ENCODE data around the gene CHRNA7.

Gene CHRNA7

DNA sequence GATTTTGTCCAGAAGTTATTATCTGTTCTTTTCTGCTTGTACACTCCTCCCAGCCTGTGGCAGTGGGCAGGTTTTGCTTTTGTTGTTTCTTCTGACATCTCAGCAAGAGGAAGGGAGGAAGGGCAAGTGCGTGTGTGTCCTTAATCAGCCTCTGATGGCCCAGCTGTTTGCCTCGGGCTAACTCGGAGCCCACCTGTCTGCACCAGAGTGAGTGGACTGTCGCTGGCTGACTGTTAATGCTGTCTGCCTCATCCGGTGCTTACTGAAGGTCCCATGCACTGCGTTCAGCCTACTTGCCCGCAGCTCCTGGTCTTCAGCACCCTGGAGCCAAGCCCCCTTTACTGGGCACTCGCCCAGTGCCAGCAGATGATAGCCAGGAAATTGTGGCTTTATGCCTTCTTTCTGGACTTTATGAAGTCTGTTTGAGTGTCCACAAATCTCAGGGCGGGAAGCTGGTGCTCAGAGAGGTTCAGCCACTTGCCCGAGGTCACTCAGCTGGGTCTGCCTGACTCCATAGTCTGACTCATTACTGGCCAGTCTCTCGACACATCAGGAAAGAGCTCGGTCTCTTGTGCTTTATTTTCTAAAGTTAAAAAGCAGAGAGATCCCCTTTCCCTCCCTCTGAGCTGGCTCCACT is 89.5 kb downstream of the CHRNA7 start:
- no peak for TF ChIP-seq GATA2 (IDR thresholded peaks at IDR 0.05; ENCODE audit: low read depth, low read length)
- no peak for TF ChIP-seq GATA3 (IDR thresholded peaks at IDR 0.05; ENCODE audit: low read depth, low read length)

DNA sequence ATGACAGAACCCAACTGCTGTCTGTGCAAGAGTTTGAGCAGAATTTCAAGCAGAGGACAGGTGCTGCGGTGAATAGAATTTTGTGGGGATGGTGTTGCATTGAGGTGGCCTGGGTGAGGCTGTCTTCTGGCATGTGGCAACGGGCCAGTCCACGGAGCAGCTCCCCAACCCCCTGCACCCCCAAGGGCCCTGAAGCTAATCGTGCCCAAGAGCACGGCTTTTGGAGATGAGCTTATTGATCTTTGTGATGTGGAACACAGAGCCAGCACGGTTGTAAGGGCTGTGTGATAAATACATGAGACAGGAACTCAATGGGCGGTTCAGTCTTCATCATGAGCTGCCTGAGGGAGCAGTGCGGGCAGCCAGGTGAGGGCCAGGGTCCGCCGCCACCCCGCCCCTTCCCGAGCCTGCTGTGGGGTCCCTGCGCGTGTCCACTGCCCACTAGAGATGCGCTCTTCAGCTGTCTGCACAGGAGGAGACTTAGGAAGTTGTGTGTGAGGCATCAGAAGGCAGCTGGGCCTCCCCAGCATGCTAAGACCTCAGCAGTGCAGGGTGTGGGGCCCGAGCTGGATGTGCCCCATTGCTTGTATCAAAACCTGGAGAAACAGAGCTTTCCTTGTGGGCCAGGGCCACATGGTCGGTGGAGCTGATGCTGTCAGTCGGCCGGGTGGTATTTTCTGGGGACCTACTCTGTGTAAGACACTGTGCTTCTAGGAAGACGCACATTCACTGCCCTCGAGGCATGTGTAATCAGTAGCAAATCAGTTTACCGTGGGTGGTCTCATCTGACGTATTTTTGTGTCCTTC is 90.5 kb downstream of the CHRNA7 start:
- TF ChIP-seq GATA3 (IDR thresholded peaks at IDR 0.05; ENCODE audit: low read depth, low read length) (no peak), GATA2 (IDR thresholded peaks at IDR 0.05; ENCODE audit: low read depth, low read length) (no peak)

DNA sequence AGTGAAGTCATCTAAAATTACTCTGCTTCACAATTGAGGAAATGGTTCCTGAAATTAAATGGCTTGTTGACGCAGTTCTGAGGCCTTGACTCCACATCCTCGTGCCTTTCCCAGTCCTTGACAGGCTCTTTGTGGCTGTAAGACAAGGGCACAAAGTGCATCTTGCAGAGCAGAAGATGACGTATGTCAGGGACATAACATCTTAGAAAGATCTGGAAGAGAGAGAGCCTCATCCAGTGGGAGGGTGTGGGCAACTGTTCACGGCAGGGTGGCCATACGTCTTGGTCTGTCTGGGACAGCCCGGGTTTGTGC is 91.0 kb downstream of the CHRNA7 start:
- TF ChIP-seq GATA2 (IDR thresholded peaks at IDR 0.05; ENCODE audit: low read depth, low read length) (no peak), GATA3 (IDR thresholded peaks at IDR 0.05; ENCODE audit: low read depth, low read length) (no peak)

DNA sequence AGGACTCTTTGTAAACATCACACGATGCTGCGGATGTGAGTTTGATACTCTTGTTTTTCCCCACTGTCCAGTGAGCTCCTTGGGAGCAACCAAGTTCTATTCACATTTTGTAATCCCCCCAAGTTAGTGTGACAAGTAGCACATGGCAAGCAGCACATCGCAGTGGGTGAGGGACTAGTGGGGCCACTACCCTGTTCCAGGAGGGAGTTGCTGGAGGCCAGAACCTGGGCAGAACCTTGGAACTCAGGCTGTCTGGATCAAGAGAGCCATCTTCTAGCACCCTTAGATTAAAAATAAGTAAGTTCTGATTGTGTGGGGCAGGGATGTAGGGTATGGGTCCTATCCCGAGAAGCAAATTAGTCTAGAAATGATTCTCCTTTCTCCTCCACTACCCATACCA is 91.7 kb downstream of the CHRNA7 start:
- TF ChIP-seq GATA3 (IDR thresholded peaks at IDR 0.05; ENCODE audit: low read depth, low read length), result no peak
- TF ChIP-seq GATA2 (IDR thresholded peaks at IDR 0.05; ENCODE audit: low read depth, low read length), result no peak

DNA sequence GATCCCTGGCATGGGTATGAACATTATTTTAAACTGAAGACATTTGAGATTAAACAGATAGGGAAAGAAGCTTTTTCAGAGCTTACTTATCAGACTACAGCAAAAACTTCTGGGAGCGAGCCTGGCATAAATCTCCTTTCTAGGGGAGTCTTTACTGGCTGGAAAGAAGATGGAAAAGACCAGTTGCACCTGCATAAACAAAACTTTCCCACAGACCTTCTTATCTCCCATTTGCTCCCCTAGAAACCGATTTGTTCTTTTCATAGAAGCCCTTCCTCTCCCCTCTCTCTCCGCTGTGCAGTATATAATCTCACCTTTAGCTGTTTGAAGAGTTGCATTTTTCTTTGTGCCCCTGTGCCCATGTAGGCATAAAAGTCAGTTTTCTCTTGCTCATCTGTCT is 93.2 kb downstream of the CHRNA7 start:
- no peak for TF ChIP-seq GATA3 (IDR thresholded peaks at IDR 0.05; ENCODE audit: low read depth, low read length)
- TF ChIP-seq GATA2 (IDR thresholded peaks at IDR 0.05; ENCODE audit: low read depth, low read length), result no peak

DNA sequence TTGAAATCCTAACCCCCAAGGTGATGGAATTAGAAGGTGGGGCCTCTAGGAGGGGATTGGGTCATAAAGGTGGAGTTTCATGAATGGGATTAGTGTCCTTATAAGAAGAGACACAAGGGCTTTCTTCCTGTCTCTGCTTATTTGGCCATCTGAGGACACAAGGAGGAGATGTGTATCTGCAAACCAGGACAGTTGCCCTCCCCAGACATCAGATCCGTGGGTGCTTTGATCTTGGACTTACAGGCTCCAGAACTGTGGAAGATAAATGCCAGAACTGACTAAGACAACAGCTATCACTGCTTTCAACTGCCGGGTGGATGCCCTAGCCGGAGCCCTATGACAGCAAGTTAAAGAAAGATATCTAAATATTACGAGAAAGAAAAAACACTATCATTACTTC is 94.4 kb downstream of the CHRNA7 start:
- no peak for TF ChIP-seq GATA2 (IDR thresholded peaks at IDR 0.05; ENCODE audit: low read depth, low read length)
- TF ChIP-seq GATA3 (IDR thresholded peaks at IDR 0.05; ENCODE audit: low read depth, low read length), result no peak

DNA sequence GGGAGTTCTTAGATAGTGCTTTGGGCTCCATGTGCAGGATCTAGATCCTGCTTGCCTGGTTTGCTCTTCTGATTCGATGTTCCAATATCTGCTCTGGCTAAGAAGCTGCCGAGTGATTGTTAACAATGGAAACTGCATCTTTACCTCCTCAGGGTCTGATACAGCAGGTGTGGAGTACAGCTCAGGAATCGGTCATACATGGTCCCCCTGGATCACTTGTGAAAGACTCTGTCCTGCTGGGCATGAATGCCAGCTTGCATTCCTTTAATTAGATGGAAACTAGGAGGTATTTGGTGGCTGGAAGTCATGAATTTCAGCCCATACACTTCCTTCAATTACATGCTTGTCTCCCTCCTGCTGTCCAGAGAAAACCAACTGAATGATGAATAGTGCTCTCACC is 95.3 kb downstream of the CHRNA7 start:
- TF ChIP-seq GATA3 (IDR thresholded peaks at IDR 0.05; ENCODE audit: low read depth, low read length), result no peak
- no peak for TF ChIP-seq GATA2 (IDR thresholded peaks at IDR 0.05; ENCODE audit: low read depth, low read length)

DNA sequence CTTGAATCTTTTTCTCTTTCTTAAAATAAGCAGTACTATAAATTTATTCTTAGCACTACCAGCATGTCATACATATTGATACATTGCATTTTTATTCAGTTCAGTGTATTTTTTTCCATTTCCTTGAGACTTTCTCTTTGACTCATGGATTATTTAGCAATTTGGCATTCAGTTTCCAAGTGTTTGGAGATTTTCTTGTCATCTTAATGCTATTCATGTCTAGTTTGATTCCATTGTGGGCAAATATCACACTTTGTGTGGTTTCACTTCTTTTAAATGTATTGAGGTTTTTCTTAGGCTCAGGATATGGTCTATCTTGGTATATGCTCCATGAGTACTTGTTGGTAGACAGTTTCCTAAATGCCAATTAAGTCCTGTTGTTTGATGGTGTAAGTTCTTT is 99.5 kb downstream of the CHRNA7 start:
- TF ChIP-seq GATA2 (IDR thresholded peaks at IDR 0.05; ENCODE audit: low read depth, low read length) (no peak), GATA3 (IDR thresholded peaks at IDR 0.05; ENCODE audit: low read depth, low read length) (no peak)

DNA sequence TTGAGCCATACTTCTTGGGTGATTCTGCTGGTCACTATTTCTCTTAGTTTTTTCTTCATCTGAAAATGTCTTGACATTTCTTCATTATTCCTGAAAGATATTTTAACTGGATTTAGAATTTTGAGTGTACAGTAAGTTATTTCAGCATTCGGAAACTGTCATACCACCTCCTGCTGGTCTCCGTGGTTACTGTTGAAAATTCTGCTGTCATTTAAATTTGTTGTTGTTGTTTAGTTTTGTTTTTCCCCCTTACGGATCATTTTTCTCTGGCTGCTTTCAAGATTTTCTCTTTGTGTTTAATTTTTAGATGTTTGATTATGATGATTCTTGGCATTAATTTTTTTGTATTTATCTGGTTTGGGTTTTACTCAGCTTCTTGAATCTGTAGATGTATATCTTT is 100.5 kb downstream of the CHRNA7 start:
- TF ChIP-seq GATA3 (IDR thresholded peaks at IDR 0.05; ENCODE audit: low read depth, low read length), result no peak
- no peak for TF ChIP-seq GATA2 (IDR thresholded peaks at IDR 0.05; ENCODE audit: low read depth, low read length)

DNA sequence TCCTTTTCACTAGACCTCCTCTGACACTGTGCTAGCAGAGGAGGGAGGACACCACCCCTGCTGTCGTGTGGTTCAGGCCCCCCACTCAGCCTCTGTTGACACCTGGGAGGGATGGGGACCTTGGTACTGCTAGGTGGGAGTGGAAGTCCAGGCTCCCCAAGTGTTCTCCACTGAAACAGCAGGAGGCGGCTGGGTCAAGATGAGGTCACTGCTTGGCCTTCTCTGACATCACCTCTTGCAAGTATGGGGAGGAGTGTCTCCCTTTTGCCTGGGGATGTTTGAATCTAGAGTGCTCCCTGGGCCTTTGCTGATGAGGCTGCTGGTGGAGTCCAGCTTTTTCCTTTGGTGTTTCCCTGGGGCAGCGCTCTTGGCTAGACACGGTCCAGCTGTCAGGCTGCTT is 101.5 kb downstream of the CHRNA7 start:
- TF ChIP-seq GATA2 (IDR thresholded peaks at IDR 0.05; ENCODE audit: low read depth, low read length) (no peak), GATA3 (IDR thresholded peaks at IDR 0.05; ENCODE audit: low read depth, low read length) (no peak)

DNA sequence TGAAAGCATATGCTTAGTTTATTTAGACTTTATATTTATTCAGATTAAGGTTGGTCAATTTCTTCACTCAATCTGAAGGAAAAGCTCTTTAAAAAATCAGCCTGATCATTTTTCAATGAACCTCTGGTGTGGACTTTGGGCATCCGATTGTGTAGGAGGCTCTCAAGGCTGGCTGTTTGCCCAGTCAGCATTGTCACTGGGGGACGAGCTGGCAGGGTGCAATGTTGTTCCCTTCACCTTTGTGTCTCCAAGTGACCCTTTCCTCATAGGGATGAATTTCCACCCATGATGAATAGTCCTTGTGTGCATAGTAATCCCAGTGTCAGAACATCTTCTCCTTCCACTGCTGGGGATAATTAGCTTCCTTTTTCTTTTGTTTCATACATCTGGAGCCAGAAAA is 102.5 kb downstream of the CHRNA7 start:
- TF ChIP-seq GATA2 (IDR thresholded peaks at IDR 0.05; ENCODE audit: low read depth, low read length), result no peak

DNA sequence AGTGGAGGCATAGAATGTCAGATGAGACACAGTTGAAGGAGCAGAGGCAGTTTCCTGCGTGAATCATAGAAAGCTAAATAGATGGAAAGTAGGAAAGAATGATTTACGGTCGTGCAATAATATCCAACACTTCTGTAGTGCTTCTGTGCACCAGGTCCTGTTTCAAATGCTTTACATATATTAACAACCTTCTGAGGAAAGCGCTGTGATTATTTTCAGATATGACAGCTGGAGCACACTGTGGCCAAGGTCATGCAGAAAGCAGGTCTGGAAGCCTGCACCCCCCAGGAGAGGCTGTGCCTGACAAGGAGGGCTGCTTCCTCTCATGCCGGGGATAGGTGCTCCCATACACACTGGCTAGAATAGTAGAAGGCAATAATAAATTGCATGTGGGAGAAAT is 104.5 kb downstream of the CHRNA7 start:
- TF ChIP-seq GATA2 (IDR thresholded peaks at IDR 0.05; ENCODE audit: low read depth, low read length), result no peak
- TF ChIP-seq GATA3 (IDR thresholded peaks at IDR 0.05; ENCODE audit: low read depth, low read length), result no peak

DNA sequence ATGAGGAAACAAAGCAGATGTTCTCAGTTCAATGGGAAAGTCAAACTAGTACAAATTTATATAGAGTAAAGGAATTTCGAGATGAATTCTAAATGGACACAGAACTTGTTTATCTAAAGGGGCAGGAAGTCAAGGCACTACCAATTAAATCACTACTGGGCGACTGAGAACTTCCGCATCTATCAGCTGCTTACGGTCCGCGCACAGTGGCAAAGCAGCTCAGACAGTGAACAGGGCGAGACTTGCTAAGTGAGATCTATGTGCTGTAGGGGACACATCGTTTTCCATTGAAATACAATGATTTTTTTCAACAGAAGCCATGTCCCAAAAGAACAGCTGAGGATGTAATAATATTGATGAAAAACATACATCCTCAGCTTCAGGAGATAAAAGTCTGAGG is 105.0 kb downstream of the CHRNA7 start:
- TF ChIP-seq GATA2 (IDR thresholded peaks at IDR 0.05; ENCODE audit: low read depth, low read length) (no peak), GATA3 (IDR thresholded peaks at IDR 0.05; ENCODE audit: low read depth, low read length) (no peak)

DNA sequence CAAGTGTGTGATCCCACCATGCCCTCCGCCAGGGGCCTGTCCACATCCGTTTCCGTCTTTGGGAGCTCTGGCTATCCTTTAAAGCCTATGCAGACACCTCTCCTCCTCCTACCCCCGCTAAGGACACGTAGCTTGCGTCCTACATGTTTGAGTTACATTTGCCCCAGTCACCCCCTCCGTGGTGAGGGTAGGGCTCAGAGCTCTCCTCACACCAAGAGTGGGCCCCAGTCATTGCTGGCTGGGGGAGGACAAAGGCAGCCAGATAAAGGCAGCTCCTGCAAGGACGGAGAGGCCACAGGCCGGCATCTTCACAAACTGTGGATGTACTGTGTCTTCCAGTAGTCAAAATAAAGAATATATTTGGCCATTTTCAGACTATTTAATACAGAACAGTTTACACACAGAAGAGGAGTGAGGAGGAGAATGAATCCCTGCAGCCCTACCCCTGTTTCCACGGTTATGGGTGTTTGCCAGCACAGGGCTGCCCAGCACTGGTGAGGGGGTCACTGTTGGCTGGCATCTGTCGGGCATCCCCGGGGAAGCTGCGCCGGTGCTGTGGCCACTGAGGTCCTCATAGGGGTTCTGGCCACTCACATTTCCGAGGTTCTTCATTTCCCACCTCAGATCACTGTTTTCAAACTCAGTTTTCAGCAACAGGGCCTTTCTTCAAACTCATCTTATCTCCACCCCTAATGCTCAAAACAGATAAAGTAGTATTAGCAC is 118.7 kb downstream of the CHRNA7 start:
- TF ChIP-seq GATA3 (IDR thresholded peaks at IDR 0.05; ENCODE audit: low read depth, low read length) (no peak), GATA2 (IDR thresholded peaks at IDR 0.05; ENCODE audit: low read depth, low read length) (no peak)

DNA sequence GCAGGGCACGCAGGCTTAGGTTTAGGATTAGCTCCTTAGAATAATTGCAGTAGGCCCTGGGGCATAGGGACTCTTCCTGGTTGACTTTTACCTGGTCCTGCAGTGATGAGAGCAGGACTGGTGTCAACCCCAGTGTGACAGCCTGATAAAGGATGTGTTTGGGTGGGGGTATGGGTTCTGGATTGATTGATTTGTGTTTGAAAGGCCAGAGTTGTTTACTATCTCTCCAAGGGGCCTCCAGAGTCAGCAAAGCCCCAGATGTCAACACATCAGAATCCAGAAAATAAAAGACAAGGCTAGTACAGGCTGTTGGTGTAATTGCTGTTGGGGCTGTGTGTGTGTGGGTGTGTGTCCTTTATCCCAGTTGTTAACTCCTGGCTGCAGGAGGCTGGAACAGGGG is 122.3 kb downstream of the CHRNA7 start:
- TF ChIP-seq GATA3 (IDR thresholded peaks at IDR 0.05; ENCODE audit: low read depth, low read length) (no peak), GATA2 (IDR thresholded peaks at IDR 0.05; ENCODE audit: low read depth, low read length) (no peak)
